Kidney capillary endothelial cell (primary cell): ENCODE results near the gene ZSCAN21.

Experiments used
- DNase-seq: peaks from one replicate; pipeline ENCODE4 v3.0.0-alpha.2; 2018; ENCODE audit warnings: low spot score

Gene ZSCAN21

GRCh38 chr7:100100420-100101015, 50.9 kb downstream of the ZSCAN21 start:
- peak; percentile 90 for DNase-seq

GRCh38 chr7:100101016-100101862, 51.7 kb downstream of the ZSCAN21 start, which contains the start of the genes AP4M1 and MCM7:
Gene AP4M1, plus strand, starts transcription at chr7:100101643. Its CDS starts 72 bp downstream, at chr7:100101715.
Gene MCM7, minus strand, starts transcription at chr7:100101397. Its CDS starts 103 bp downstream, at chr7:100101294.
- DNase-seq, result peak; percentile 97

GRCh38 chr7:100102950-100103840, 53.6 kb downstream of the ZSCAN21 start:
- DNase-seq, result no peak

- DNase-seq, result no peak
Measured at GRCh38 chr7:100105534-100105933, 56.0 kb downstream of the ZSCAN21 start.

GRCh38 chr7:100106633-100107032, 57.1 kb downstream of the ZSCAN21 start:
- no peak for DNase-seq

GRCh38 chr7:100107125-100107737, 57.7 kb downstream of the ZSCAN21 start:
- no peak for DNase-seq

- no peak for DNase-seq
Measured at GRCh38 chr7:100107890-100108289, 58.3 kb downstream of the ZSCAN21 start.

- DNase-seq, result no peak
Measured at GRCh38 chr7:100109521-100110163, 60.1 kb downstream of the ZSCAN21 start.

- DNase-seq, result no peak
Measured at GRCh38 chr7:100111156-100111555, 61.6 kb downstream of the ZSCAN21 start.

GRCh38 chr7:100111914-100112313, 62.3 kb downstream of the ZSCAN21 start:
- no peak for DNase-seq
